Endothelial cell of umbilical vein (primary cell): ENCODE results near the gene COL7A1. TPM values are rescaled to one million over a fixed set of nuclear protein-coding genes. Genes with fewer than 3 reads are reported as not detected.

Experiments
- BruUV-seq: library from RNA; stranded (reverse); fragments of 400-500 nt; replicated peaks from 2 replicates; lab custom pipeline; 2021; lab: Mats Ljungman, UMichigan
- CTCF ChIA-PET: fragments of 300-600, 350-600 bp; sonication (Branson Sonifier 250); formaldehyde crosslinking; loops from one replicate; lab custom pipeline; 2021; ENCODE audit warnings: antibody characterized with exemption, inconsistent platforms; lab: Charles Lee
- POLR2A ChIA-PET: fragments of 300-600, 350-600 bp; sonication (Branson Sonifier 250); formaldehyde crosslinking; loops from one replicate; lab custom pipeline; 2021; ENCODE audit warnings: antibody characterized with exemption, inconsistent platforms; lab: Charles Lee
- DNase-seq: peaks from one replicate; pipeline ENCODE4 v3.0.0-alpha.2; 2011; ENCODE audit warnings: low read depth, low spot score
- FAIRE-seq: peaks from 2 replicates; lab custom pipeline; 2011; peaks lifted over from hg19 to GRCh38; lab: Jason Lieb, UNC
- H2AFZ ChIP-seq: 2 replicates; pipeline ENCODE4 v1.6.0; 2012; ENCODE audit warnings: low read depth, low read length, control low read depth, inconsistent platforms
- H3K27ac ChIP-seq: 2 replicates; pipeline ENCODE4 v1.5.1; 2011; ENCODE audit warnings: low read depth, mild to moderate bottlenecking, control low read depth, low read length, moderate library complexity; ENCODE audit not compliant: insufficient read depth
- H3K27me3 ChIP-seq, 2 experiments: 2 replicates each; pipeline versions ENCODE4 v1.6.0 to v1.6.1; 2011; ENCODE audit warnings: low read length in 2 of 2, mixed read lengths in 1 of 2; ENCODE audit not compliant: control insufficient read depth in 2 of 2, insufficient read depth in 2 of 2
- H3K36me3 ChIP-seq, 2 experiments: 2 replicates in 1 of 2; 3 replicates in 1 of 2; pipeline ENCODE4 v1.5.1; 2011; ENCODE audit warnings: low read length in 2 of 2, mild to moderate bottlenecking in 1 of 2, moderate library complexity in 1 of 2; ENCODE audit not compliant: control insufficient read depth in 2 of 2, insufficient read depth in 2 of 2; ENCODE audit errors: extremely low read depth in 1 of 2
- H3K4me1 ChIP-seq: 3 replicates; pipeline ENCODE4 v1.5.1; 2011; ENCODE audit warnings: mild to moderate bottlenecking, low read length; ENCODE audit not compliant: control insufficient read depth, insufficient read depth; ENCODE audit errors: extremely low read depth
- H3K4me2 ChIP-seq: 2 replicates; pipeline ENCODE4 v1.6.1; 2011; ENCODE audit warnings: low read length, control low read depth, mixed read lengths; ENCODE audit not compliant: insufficient read depth
- H3K4me3 ChIP-seq, 3 experiments: fragments of 200-600 bp in 1 of 3; sonication (generic), shearing (Covaris generic) in 1 of 3; replicated peaks in 1 of 3; 2 replicates each; pipeline ENCODE4 v1.5.1; 2011 to 2016; ENCODE audit warnings: control low read depth in 3 of 3, low read length in 3 of 3, mild to moderate bottlenecking in 2 of 3, inconsistent platforms in 1 of 3, low read depth in 1 of 3, moderate library complexity in 1 of 3; ENCODE audit not compliant: insufficient read depth in 1 of 3
- H3K79me2 ChIP-seq: 2 replicates; pipeline ENCODE4 v1.6.0; 2012; ENCODE audit warnings: low read length, inconsistent platforms; ENCODE audit not compliant: control insufficient read depth, insufficient read depth
- H3K9ac ChIP-seq: replicated peaks from 2 replicates; pipeline ENCODE3; 2011; ENCODE audit warnings: low read length, control low read depth; ENCODE audit not compliant: insufficient read depth; ENCODE audit errors: extremely low read depth
- H3K9me1 ChIP-seq: replicated peaks from 3 replicates; pipeline ENCODE4 v1.6.0; 2011; ENCODE audit warnings: mild to moderate bottlenecking, low read length; ENCODE audit not compliant: control insufficient read depth, insufficient read depth; ENCODE audit errors: extremely low read depth
- H3K9me3 ChIP-seq: replicated peaks from 2 replicates; pipeline ENCODE4 v1.5.1; 2012; ENCODE audit warnings: low read length, inconsistent platforms; ENCODE audit not compliant: control insufficient read depth, insufficient read depth
- H4K20me1 ChIP-seq: replicated peaks from 2 replicates; pipeline ENCODE3; 2011; ENCODE audit warnings: mild to moderate bottlenecking, low read length; ENCODE audit not compliant: control insufficient read depth, insufficient read depth; ENCODE audit errors: extremely low read depth
- EZH2 ChIP-seq: IDR thresholded peaks from 2 replicates; pipeline ENCODE4 v1.6.1; 2012; ENCODE audit warnings: borderline replicate concordance, low read depth, mild to moderate bottlenecking, moderate library complexity, low read length, inconsistent platforms; ENCODE audit not compliant: severe bottlenecking
- FOS ChIP-seq: IDR thresholded peaks from 2 replicates; pipeline ENCODE4 v1.6.1; 2011; ENCODE audit warnings: mild to moderate bottlenecking, low read length, moderate library complexity, borderline replicate concordance; ENCODE audit not compliant: insufficient read depth
- GATA2 ChIP-seq: IDR thresholded peaks from 2 replicates; pipeline ENCODE4 v1.7.0; 2011; ENCODE audit warnings: low read depth, mild to moderate bottlenecking, moderate library complexity, mixed read lengths, low read length; ENCODE audit not compliant: insufficient read length, insufficient read depth
- JUN ChIP-seq: IDR thresholded peaks from 2 replicates; pipeline ENCODE4 v1.6.1; 2011; ENCODE audit warnings: borderline replicate concordance, low read depth; ENCODE audit not compliant: insufficient read length, insufficient read depth
- MAX ChIP-seq: IDR thresholded peaks from 2 replicates; pipeline ENCODE4 v1.6.1; 2011; ENCODE audit not compliant: insufficient read depth, insufficient read length
- MYC ChIP-seq: IDR thresholded peaks from one replicate; pipeline ENCODE4 v1.6.1; 2011; ENCODE audit warnings: mild to moderate bottlenecking, low read depth, low read length
- POLR2A ChIP-seq: IDR thresholded peaks from 2 replicates; pipeline ENCODE4 v1.6.1; 2012; ENCODE audit warnings: low read depth, mild to moderate bottlenecking, control low read depth, low read length
- POLR2AphosphoS5 ChIP-seq: IDR thresholded peaks from 2 replicates; pipeline ENCODE4 v1.6.1; 2012; ENCODE audit warnings: low read depth, mild to moderate bottlenecking, control low read depth, low read length, moderate library complexity; ENCODE audit not compliant: insufficient read depth
- dilution Hi-C: fragments of 300-500 bp; cut with MboI; formaldehyde crosslinking; loops from one replicate; pipeline ENCODE4 v1.15.0; 2019; ENCODE audit warnings: low sequenced_read_pairs; ENCODE audit not compliant: extremely low pct_ligation_motif_present
- intact Hi-C: fragments of 100-400 bp; cut with micrococcal nuclease; formaldehyde crosslinking; loops from one replicate; pipeline ENCODE4 v1.10.0; 2022
- polyA plus RNA-seq, 4 experiments: library from polyadenylated mRNA; depleted of rRNA in 3 of 4; stranded (reverse) in 3 of 4; unstranded in 1 of 4; fragments of >200 nt; gene quantifications; 2 replicates each; pipeline versions ENCODE4 v1.2.1 to v1.2.3, GENCODE V29; 2011 to 2012; ENCODE audit warnings: missing spikeins in 1 of 4
- total RNA-seq: library from RNA; stranded (reverse); gene quantifications from 2 replicates; pipeline ENCODE4 v1.2.3, GENCODE V29; 2021
- TF ChIP-seq, protein P1 (sequence below), 2 donors: IDR thresholded peaks; 1 replicate in 1 of 2; 2 replicates in 1 of 2; pipeline ENCODE4 v1.5.1; 2011; ENCODE audit warnings: low read length in 2 of 2, mild to moderate bottlenecking in 2 of 2, moderate library complexity in 2 of 2, control low read depth in 1 of 2, inconsistent platforms in 1 of 2, low read depth in 1 of 2; ENCODE audit not compliant: insufficient read depth in 1 of 2; ENCODE audit errors: extremely low read depth in 1 of 2

Gene COL7A1
- total and polyA plus RNA-seq, 2 donors (not counting 3 experiments of a cell fraction or from before 2014, with no cell fraction given): 0.55 to 1.9 TPM

- H3K9me1 ChIP-seq: no peaks in the 10 kb centered on the region
- no peaks in the 10 kb centered on the region for H3K9me3 ChIP-seq
- TF ChIP-seq MYC (no peak), POLR2A (no peak), GATA2 (no peak), EZH2 (no peak), JUN (no peak), POLR2AphosphoS5 (no peak), FOS (no peak), MAX (no peak)
- TF ChIP-seq, protein P1, sequence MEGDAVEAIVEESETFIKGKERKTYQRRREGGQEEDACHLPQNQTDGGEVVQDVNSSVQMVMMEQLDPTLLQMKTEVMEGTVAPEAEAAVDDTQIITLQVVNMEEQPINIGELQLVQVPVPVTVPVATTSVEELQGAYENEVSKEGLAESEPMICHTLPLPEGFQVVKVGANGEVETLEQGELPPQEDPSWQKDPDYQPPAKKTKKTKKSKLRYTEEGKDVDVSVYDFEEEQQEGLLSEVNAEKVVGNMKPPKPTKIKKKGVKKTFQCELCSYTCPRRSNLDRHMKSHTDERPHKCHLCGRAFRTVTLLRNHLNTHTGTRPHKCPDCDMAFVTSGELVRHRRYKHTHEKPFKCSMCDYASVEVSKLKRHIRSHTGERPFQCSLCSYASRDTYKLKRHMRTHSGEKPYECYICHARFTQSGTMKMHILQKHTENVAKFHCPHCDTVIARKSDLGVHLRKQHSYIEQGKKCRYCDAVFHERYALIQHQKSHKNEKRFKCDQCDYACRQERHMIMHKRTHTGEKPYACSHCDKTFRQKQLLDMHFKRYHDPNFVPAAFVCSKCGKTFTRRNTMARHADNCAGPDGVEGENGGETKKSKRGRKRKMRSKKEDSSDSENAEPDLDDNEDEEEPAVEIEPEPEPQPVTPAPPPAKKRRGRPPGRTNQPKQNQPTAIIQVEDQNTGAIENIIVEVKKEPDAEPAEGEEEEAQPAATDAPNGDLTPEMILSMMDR (IDR thresholded peaks at IDR 0.05; ENCODE audit: extremely low read depth in 1 of 2, insufficient read depth in 1 of 2, low read depth in 1 of 2, low read length in 2 of 2): no peak
- H4K20me1 ChIP-seq: no peaks in the 10 kb centered on the region
- no peak overlapping the region for H3K4me3 ChIP-seq
- no peaks in the 10 kb centered on the region for H3K36me3 ChIP-seq
- BruUV-seq: no TSS peak
- DNase-seq: no peak
- ChIA-PET POLR2A (interaction anchor here (0.6 kb wide), 1 partner anchor 308 kb away, joined by 3 read pairs; no protein-coding TSS in a partner anchor), CTCF (interaction anchor here (1.3 to 1.6 kb wide), 3 partner anchors 12 to 153 kb away, joined by 5 to 8 read pairs (median 6); no protein-coding TSS in a partner anchor)
- no peak overlapping the region for H3K4me2 ChIP-seq
- H3K27me3 ChIP-seq: no peaks in the 10 kb centered on the region
- no peak overlapping the region for H2AFZ ChIP-seq
- no peak overlapping the region for H3K27ac ChIP-seq
- FAIRE-seq: no peak
- peaks cover 4% of the 10 kb centered on the region for H3K4me1 ChIP-seq
- dilution Hi-C loops (no loop called here), intact Hi-C loops (no loop called here)
- no peak overlapping the region for H3K9ac ChIP-seq
- no peaks in the 10 kb centered on the region for H3K79me2 ChIP-seq
Observed at GRCh38 chr3:48553886-48554845, 41.0 kb downstream of the COL7A1 start.
